ENCODE data around the gene OR2AT4. TPM values are rescaled to one million over a fixed set of nuclear protein-coding genes. Genes with fewer than 3 reads are reported as not detected.
"Not testable (repeated sequence)": the region's sequence is repeated elsewhere in the genome, so short reads cannot be mapped to it uniquely, and the experiment has no call there.

Gene OR2AT4
- polyA plus RNA-seq, 3 donors from 2014 or later = not detected

- no peaks in the 10 kb centered on the region for H3K36me3 Mint-ChIP-seq
- H3K4me1 Mint-ChIP-seq = no peaks in the 10 kb centered on the region
- H3K27me3 Mint-ChIP-seq (ENCODE audit: low read depth in 3 of 3) = peaks cover 3 to 5% (median 4%) of the 10 kb centered on the region in 3 donors
- H3K4me3 Mint-ChIP-seq = no peak overlapping the region
- DNase-seq = no peak
- H3K27ac Mint-ChIP-seq = no peak overlapping the region
- H3K9me3 Mint-ChIP-seq = no peaks in the 10 kb centered on the region
Measured at GRCh38 chr11:75097173-75097557, 489 bp upstream of the OR2AT4 start.

GRCh38 chr11:75094382-75094781 is 2.3 kb downstream of the OR2AT4 start:
- H3K27me3 Mint-ChIP-seq (ENCODE audit: low read depth in 3 of 3) = not testable (repeated sequence)

DNA sequence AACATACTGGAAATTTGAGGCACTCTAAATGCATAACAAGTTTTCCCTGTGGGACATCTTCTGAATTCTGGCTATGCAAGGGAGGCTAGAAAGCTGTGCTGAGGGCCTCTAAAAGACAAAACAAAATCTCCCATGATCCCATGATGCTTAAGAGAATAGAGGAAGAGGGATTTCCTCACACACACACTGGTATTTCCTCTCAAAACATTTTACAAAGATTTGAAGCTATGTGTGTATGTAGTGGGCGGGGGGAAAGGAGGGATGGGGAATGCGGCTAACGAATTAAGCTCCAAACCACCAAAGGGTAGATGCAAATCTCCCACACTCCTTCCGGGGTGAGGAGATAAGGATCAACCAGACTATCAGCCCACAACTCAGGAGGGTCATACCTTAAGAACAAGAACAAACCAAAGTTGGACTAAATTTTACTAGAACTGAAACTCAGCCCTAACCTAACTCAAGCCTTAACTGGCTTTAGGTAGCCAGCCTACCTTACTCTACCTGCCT is 6.0 kb downstream of the OR2AT4 start:
- Mint-ChIP-seq H3K4me3 (no peak overlapping the region), H3K36me3 (no peaks in the 10 kb centered on the region), H3K27me3 (ENCODE audit: low read depth in 3 of 3) (peaks cover 2 to 17% (median 4%) of the 10 kb centered on the region in 3 donors), H3K4me1 (no peaks in the 10 kb centered on the region), H3K27ac (no peak overlapping the region), H3K9me3 (peaks cover 2 to 13% (median 8%) of the 10 kb centered on the region in 6 donors)
- DNase-seq = no peak

More at GRCh38 chr11:75094382-75094781, 2.3 kb downstream of the OR2AT4 start:
- H3K4me1 Mint-ChIP-seq, H3K36me3 Mint-ChIP-seq, H3K4me3 Mint-ChIP-seq, DNase-seq, H3K27ac Mint-ChIP-seq: not testable (repeated sequence)
- H3K9me3 Mint-ChIP-seq = peaks cover 2 to 13% (median 8%) of the 10 kb centered on the region in 6 donors

DNA sequence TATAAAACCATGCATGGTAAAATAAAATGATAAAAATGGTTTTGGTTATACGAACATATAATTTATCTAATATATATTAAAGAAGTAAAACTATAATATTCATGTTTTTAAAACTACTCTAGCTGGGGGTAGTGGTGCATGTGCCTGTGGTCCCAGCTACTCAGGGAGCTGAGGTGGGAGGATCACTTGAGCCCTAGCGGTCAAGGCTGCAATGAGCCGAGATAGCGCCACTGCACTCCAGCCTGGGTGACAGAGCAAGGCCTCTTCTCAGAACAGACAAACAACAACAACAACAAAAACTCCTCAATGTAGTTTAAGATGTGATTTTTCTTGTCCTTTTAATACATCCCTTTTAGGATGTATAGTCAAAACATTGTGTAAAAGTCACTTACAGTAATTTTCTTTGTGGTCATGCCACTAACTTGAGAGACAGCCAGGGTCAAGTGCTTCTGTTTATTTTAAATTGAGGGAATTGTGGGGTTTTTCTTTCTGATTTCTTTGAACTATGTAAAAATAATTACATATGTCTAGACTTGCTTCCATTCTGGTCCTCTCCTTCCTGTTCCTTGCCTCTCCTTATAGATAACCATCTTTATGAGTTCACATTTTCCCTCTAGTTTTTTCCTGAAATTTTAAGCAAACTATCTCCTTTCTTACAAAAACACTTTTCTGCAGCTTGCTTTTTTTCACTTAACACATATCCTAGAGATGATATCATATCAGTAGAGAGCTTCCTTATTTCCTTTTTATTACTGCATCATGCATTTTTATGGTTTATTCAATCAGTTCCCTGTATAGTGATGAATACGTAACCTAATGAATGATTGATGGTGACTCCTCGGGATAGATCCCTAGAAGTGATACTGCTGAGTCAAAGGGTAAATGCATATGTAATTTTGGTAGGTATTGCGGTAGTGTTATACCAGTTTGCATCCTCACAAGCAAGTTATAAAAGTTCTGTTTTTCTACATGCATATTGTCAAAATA is 9.1 kb downstream of the OR2AT4 start:
- Mint-ChIP-seq H3K4me3 (no peak overlapping the region), H3K27me3 (ENCODE audit: low read depth in 3 of 3) (peaks cover 3 to 15% (median 6%) of the 10 kb centered on the region in 3 donors), H3K9me3 (peaks cover 2 to 13% (median 8%) of the 10 kb centered on the region in 6 donors), H3K36me3 (no peaks in the 10 kb centered on the region), H3K27ac (no peak overlapping the region), H3K4me1 (no peaks in the 10 kb centered on the region)
- no peak for DNase-seq

GRCh38 chr11:75084883-75085282 is 11.8 kb downstream of the OR2AT4 start:
- peaks cover 0 to 1% (median 0%) of the 10 kb centered on the region in 6 donors for H3K9me3 Mint-ChIP-seq
- H3K27me3 Mint-ChIP-seq (ENCODE audit: low read depth in 3 of 3) = peaks cover 5 to 11% (median 7%) of the 10 kb centered on the region in 3 donors
- DNase-seq = no peak
- H3K4me3 Mint-ChIP-seq = no peak overlapping the region
- no peaks in the 10 kb centered on the region for H3K4me1 Mint-ChIP-seq
- no peaks in the 10 kb centered on the region for H3K36me3 Mint-ChIP-seq
- H3K27ac Mint-ChIP-seq = no peak overlapping the region

GRCh38 chr11:75083217-75083605 is 13.5 kb downstream of the OR2AT4 start:
- H3K27ac Mint-ChIP-seq = no peak overlapping the region
- no peaks in the 10 kb centered on the region for H3K4me1 Mint-ChIP-seq
- H3K36me3 Mint-ChIP-seq = no peaks in the 10 kb centered on the region
- H3K4me3 Mint-ChIP-seq = no peak overlapping the region
- peaks cover 4 to 11% (median 5%) of the 10 kb centered on the region in 3 donors for H3K27me3 Mint-ChIP-seq (ENCODE audit: low read depth in 3 of 3)
- H3K9me3 Mint-ChIP-seq = no peaks in the 10 kb centered on the region
- no peak for DNase-seq

GRCh38 chr11:75082601-75083216 is 14.0 kb downstream of the OR2AT4 start:
- Mint-ChIP-seq H3K4me1 (no peaks in the 10 kb centered on the region), H3K4me3 (no peak overlapping the region), H3K27me3 (ENCODE audit: low read depth in 3 of 3) (peaks cover 4 to 11% (median 5%) of the 10 kb centered on the region in 3 donors), H3K27ac (no peak overlapping the region), H3K9me3 (no peaks in the 10 kb centered on the region), H3K36me3 (no peaks in the 10 kb centered on the region)
- DNase-seq = no peak

DNA sequence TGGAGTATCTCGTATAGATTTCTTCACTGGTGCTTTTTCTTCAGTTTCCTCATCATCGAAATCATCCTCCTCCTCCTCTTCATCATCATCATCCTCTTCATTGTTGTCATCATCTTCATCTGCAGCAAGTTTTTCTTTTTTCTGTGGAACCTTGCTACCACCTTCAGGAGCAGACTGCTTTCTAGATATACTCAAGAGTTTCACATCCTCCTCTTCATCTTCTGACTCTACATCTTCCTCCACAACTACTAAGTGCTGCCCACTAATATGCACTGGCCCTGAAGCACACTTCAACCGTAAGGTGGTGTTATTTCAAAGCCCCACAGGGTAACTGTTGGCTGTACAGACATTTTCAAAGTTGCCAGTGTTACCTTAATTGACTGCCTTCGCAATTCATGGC is 17.1 kb downstream of the OR2AT4 start:
- Mint-ChIP-seq H3K4me3 (no peak overlapping the region), H3K27me3 (ENCODE audit: low read depth in 3 of 3) (peaks cover 3 to 10% (median 6%) of the 10 kb centered on the region in 3 donors), H3K9me3 (peaks cover 0 to 3% (median 0%) of the 10 kb centered on the region in 6 donors), H3K36me3 (no peaks in the 10 kb centered on the region), H3K27ac (no peak overlapping the region), H3K4me1 (no peaks in the 10 kb centered on the region)
- DNase-seq = no peak

- Mint-ChIP-seq H3K27me3 (ENCODE audit: low read depth in 3 of 3) (peaks cover 2 to 10% (median 6%) of the 10 kb centered on the region in 3 donors), H3K4me3 (no peak overlapping the region), H3K9me3 (peaks cover 0 to 3% (median 0%) of the 10 kb centered on the region in 6 donors), H3K4me1 (no peaks in the 10 kb centered on the region), H3K27ac (no peak overlapping the region), H3K36me3 (no peaks in the 10 kb centered on the region)
- no peak for DNase-seq
Measured at GRCh38 chr11:75078233-75078632, 18.4 kb downstream of the OR2AT4 start.

DNA sequence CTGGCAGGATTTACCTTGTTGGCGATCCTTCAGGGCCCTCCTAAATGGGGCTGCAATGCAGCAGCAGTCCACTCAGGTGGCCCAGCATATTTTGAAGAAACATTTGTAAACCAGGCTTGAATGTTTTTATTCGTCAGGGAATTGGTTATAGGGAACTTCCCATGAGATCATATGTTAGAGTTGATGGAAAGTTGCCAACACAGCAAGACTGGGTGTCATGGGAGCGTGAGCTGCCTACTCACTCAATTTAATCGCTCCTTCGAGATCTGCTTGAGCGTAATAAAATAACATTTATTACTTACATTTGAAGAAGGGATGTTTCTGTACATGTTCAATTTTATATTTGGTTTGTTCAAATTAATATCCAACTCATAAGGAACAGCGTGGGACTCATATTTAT is 19.4 kb downstream of the OR2AT4 start:
- H3K27me3 Mint-ChIP-seq (ENCODE audit: low read depth in 3 of 3) = peaks cover 2 to 7% (median 6%) of the 10 kb centered on the region in 3 donors
- DNase-seq = no peak
- H3K4me3 Mint-ChIP-seq = no peak overlapping the region
- H3K9me3 Mint-ChIP-seq = peaks cover 0 to 3% (median 0%) of the 10 kb centered on the region in 6 donors
- no peaks in the 10 kb centered on the region for H3K36me3 Mint-ChIP-seq
- H3K27ac Mint-ChIP-seq = no peak overlapping the region
- H3K4me1 Mint-ChIP-seq = no peaks in the 10 kb centered on the region

DNA sequence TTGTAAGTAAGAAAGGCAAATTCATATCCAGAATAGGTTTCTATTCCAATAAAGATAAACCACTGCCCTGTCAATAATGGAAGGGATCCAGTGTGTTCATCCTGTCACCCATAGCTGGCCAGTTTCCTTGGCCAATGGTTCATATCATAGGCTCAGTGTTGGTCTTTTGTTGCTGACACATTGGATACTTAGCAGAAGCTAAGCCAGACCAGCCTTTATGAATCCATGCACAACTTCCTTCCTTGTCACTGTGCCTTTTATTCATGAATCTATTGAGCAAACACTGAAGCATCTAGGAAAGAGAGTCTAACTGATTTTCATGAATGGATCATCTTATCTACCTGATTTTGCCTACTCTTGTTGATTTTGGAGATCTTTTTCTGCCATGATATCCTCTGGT is 20.0 kb downstream of the OR2AT4 start:
- no peak overlapping the region for H3K4me3 Mint-ChIP-seq
- no peak overlapping the region for H3K27ac Mint-ChIP-seq
- DNase-seq = no peak
- peaks cover 0 to 3% (median 0%) of the 10 kb centered on the region in 6 donors for H3K9me3 Mint-ChIP-seq
- H3K4me1 Mint-ChIP-seq = no peaks in the 10 kb centered on the region
- peaks cover 2 to 7% (median 6%) of the 10 kb centered on the region in 3 donors for H3K27me3 Mint-ChIP-seq (ENCODE audit: low read depth in 3 of 3)
- H3K36me3 Mint-ChIP-seq = no peaks in the 10 kb centered on the region

- Mint-ChIP-seq H3K4me1 (no peaks in the 10 kb centered on the region), H3K4me3 (no peak overlapping the region), H3K9me3 (peaks cover 0 to 3% (median 0%) of the 10 kb centered on the region in 6 donors), H3K27ac (no peak overlapping the region), H3K27me3 (ENCODE audit: low read depth in 3 of 3) (peaks cover 2 to 6% (median 2%) of the 10 kb centered on the region in 3 donors), H3K36me3 (no peaks in the 10 kb centered on the region)
- DNase-seq = no peak
Measured at GRCh38 chr11:75073459-75074190, 23.1 kb downstream of the OR2AT4 start.

GRCh38 chr11:75072582-75072981 is 24.1 kb downstream of the OR2AT4 start:
- Mint-ChIP-seq H3K27me3 (ENCODE audit: low read depth in 3 of 3) (peaks cover 2 to 13% (median 4%) of the 10 kb centered on the region in 3 donors), H3K4me3 (no peak overlapping the region), H3K36me3 (no peaks in the 10 kb centered on the region)

More at GRCh38 chr11:75072582-75072981, 24.1 kb downstream of the OR2AT4 start:
- H3K9me3 Mint-ChIP-seq = peaks cover 0 to 3% (median 0%) of the 10 kb centered on the region in 6 donors
- H3K4me1 Mint-ChIP-seq = no peaks in the 10 kb centered on the region
- no peak for DNase-seq
- no peak overlapping the region for H3K27ac Mint-ChIP-seq
